SJSA1 (cell line): Measurements from ENCODE around the gene WNT10A. TPM values are rescaled to one million over a fixed set of nuclear protein-coding genes. Genes with fewer than 3 reads are reported as not detected.
A peak's percentile ranks its signal among the peaks of the same experiment; 100 is the strongest.

Experiments
- DNase-seq, 2 experiments: peaks; one replicate each; pipeline ENCODE4 v3.0.0-alpha.2; 2015 to 2020; ENCODE audit warnings: low spot score in 2 of 2, low read depth in 1 of 2
- H3K27ac ChIP-seq: fragments of 250-450 bp; sonication (Bioruptor Pico); 2 replicates; pipeline ENCODE4 v1.5.1; 2020; ENCODE audit warnings: mild to moderate bottlenecking, moderate library complexity
- H3K27me3 ChIP-seq: fragments of 250-450 bp; sonication (Bioruptor Pico); replicated peaks from 2 replicates; pipeline ENCODE4 v1.5.1; 2020; ENCODE audit warnings: mild to moderate bottlenecking, moderate library complexity
- H3K36me3 ChIP-seq: fragments of 250-450 bp; sonication (Bioruptor Pico); 2 replicates; pipeline ENCODE4 v1.5.1; 2020; ENCODE audit warnings: mild to moderate bottlenecking
- H3K4me1 ChIP-seq: fragments of 250-450 bp; sonication (Bioruptor Pico); replicated peaks from 2 replicates; pipeline ENCODE4 v1.6.1; 2021; ENCODE audit warnings: mild to moderate bottlenecking
- H3K4me3 ChIP-seq: fragments of 250-450 bp; sonication (Bioruptor Pico); 2 replicates; pipeline ENCODE4 v1.5.1; 2020; ENCODE audit warnings: mild to moderate bottlenecking
- H3K9me3 ChIP-seq: fragments of 250-450 bp; sonication (Bioruptor Pico); replicated peaks from 2 replicates; pipeline ENCODE4 v1.5.1; 2020; ENCODE audit warnings: mild to moderate bottlenecking
- total RNA-seq: library from RNA; depleted of rRNA; stranded (reverse); fragments of >200 nt; shearing (Covaris generic); gene quantifications from 2 replicates; pipeline ENCODE4 v1.2.3, GENCODE V29; 2014

The WNT10A gene
- total RNA-seq, 1 experiment from 2014 or later, result not detected

- Histone ChIP-seq H3K27me3 (peaks cover 37% of the 10 kb centered on the region), H3K9me3 (no peaks in the 10 kb centered on the region), H3K27ac (no peak overlapping the region), H3K36me3 (no peaks in the 10 kb centered on the region), H3K4me3 (no peak overlapping the region), H3K4me1 (no peaks in the 10 kb centered on the region)
- peak in 1 of 2 experiments; percentile 26 for DNase-seq
Observed at GRCh38 chr2:218852911-218853667, 27.6 kb upstream of the WNT10A start.

- Histone ChIP-seq H3K36me3 (no peaks in the 10 kb centered on the region), H3K9me3 (no peaks in the 10 kb centered on the region), H3K27ac (no peak overlapping the region), H3K27me3 (peaks cover 44% of the 10 kb centered on the region), H3K4me3 (no peak overlapping the region), H3K4me1 (no peaks in the 10 kb centered on the region)
- no peak for DNase-seq
Observed at GRCh38 chr2:218853766-218854165, 26.9 kb upstream of the WNT10A start.

- Histone ChIP-seq H3K9me3 (no peaks in the 10 kb centered on the region), H3K27me3 (peaks cover 52% of the 10 kb centered on the region), H3K36me3 (no peaks in the 10 kb centered on the region), H3K4me3 (no peak overlapping the region), H3K4me1 (peaks cover 2% of the 10 kb centered on the region), H3K27ac (no peak overlapping the region)
- no peak for DNase-seq
Observed at GRCh38 chr2:218854860-218855259, 25.8 kb upstream of the WNT10A start.

GRCh38 chr2:218855305-218856166 lies 25.1 kb upstream of the WNT10A start:
- Histone ChIP-seq H3K4me1 (peaks cover 9% of the 10 kb centered on the region), H3K36me3 (no peaks in the 10 kb centered on the region), H3K4me3 (no peak overlapping the region), H3K9me3 (no peaks in the 10 kb centered on the region), H3K27ac (no peak overlapping the region), H3K27me3 (peaks cover 59% of the 10 kb centered on the region)
- no peak for DNase-seq

- Histone ChIP-seq H3K36me3 (no peaks in the 10 kb centered on the region), H3K27ac (no peak overlapping the region), H3K4me3 (no peak overlapping the region), H3K9me3 (no peaks in the 10 kb centered on the region), H3K27me3 (peaks cover 66% of the 10 kb centered on the region), H3K4me1 (peaks cover 13% of the 10 kb centered on the region)
- DNase-seq, result no peak
Observed at GRCh38 chr2:218856167-218856895, 24.3 kb upstream of the WNT10A start.

GRCh38 chr2:218856896-218857243 lies 23.8 kb upstream of the WNT10A start:
- Histone ChIP-seq H3K9me3 (no peaks in the 10 kb centered on the region), H3K36me3 (no peaks in the 10 kb centered on the region), H3K4me1 (peaks cover 13% of the 10 kb centered on the region), H3K27ac (no peak overlapping the region), H3K27me3 (peaks cover 71% of the 10 kb centered on the region), H3K4me3 (no peak overlapping the region)
- DNase-seq, result no peak

GRCh38 chr2:218857371-218858137 lies 23.1 kb upstream of the WNT10A start:
- H3K27ac ChIP-seq, result no peak overlapping the region
- H3K4me1 ChIP-seq, result peaks cover 13% of the 10 kb centered on the region
- no peaks in the 10 kb centered on the region for H3K36me3 ChIP-seq
- no peak overlapping the region for H3K4me3 ChIP-seq
- no peaks in the 10 kb centered on the region for H3K9me3 ChIP-seq
- peaks cover 74% of the 10 kb centered on the region for H3K27me3 ChIP-seq
- no peak for DNase-seq

GRCh38 chr2:218858138-218858445 lies 22.6 kb upstream of the WNT10A start:
- no peak for DNase-seq
- H3K4me1 ChIP-seq, result peaks cover 13% of the 10 kb centered on the region
- peaks cover 71% of the 10 kb centered on the region for H3K27me3 ChIP-seq
- no peak overlapping the region for H3K27ac ChIP-seq
- no peaks in the 10 kb centered on the region for H3K9me3 ChIP-seq
- no peaks in the 10 kb centered on the region for H3K36me3 ChIP-seq
- H3K4me3 ChIP-seq, result no peak overlapping the region

GRCh38 chr2:218858671-218859555 lies 21.7 kb upstream of the WNT10A start:
- no peak for DNase-seq
- H3K4me3 ChIP-seq, result no peak overlapping the region
- peaks cover 70% of the 10 kb centered on the region for H3K27me3 ChIP-seq
- H3K27ac ChIP-seq, result no peak overlapping the region
- H3K36me3 ChIP-seq, result no peaks in the 10 kb centered on the region
- peaks cover 13% of the 10 kb centered on the region for H3K4me1 ChIP-seq
- no peaks in the 10 kb centered on the region for H3K9me3 ChIP-seq

- Histone ChIP-seq H3K27ac (no peak within 1 kb of the TSS), H3K4me1 (peaks cover 13% of the 10 kb centered on the region), H3K9me3 (no peaks in the 10 kb centered on the region), H3K27me3 (peaks cover 70% of the 10 kb centered on the region), H3K36me3 (no peaks in the 10 kb centered on the region), H3K4me3 (0 out of 2 replicates have a peak within 1 kb of the TSS, but pooled peaks have one; percentile 8)
- no peak for DNase-seq
Observed at GRCh38 chr2:218859556-218859987, 21.1 kb upstream of the WNT10A start, which contains the start of gene WNT6. Gene WNT6 (plus strand): TSS chr2:218859805. CDS start chr2:218860038, 233 bp downstream.

GRCh38 chr2:218859988-218860831 lies 20.4 kb upstream of the WNT10A start:
- Histone ChIP-seq H3K9me3 (no peaks in the 10 kb centered on the region), H3K27me3 (peaks cover 73% of the 10 kb centered on the region), H3K36me3 (no peaks in the 10 kb centered on the region), H3K27ac (no peak overlapping the region), H3K4me3 (0 out of 2 replicates have a peak overlapping the region, but pooled peaks have one; percentile 8), H3K4me1 (peaks cover 13% of the 10 kb centered on the region)
- no peak for DNase-seq

GRCh38 chr2:218860950-218861381 lies 19.7 kb upstream of the WNT10A start:
- no peaks in the 10 kb centered on the region for H3K36me3 ChIP-seq
- H3K4me3 ChIP-seq, result no peak overlapping the region
- DNase-seq, result peak; percentile 47 to 60
- peaks cover 66% of the 10 kb centered on the region for H3K27me3 ChIP-seq
- no peak overlapping the region for H3K27ac ChIP-seq
- H3K4me1 ChIP-seq, result peaks cover 13% of the 10 kb centered on the region
- no peaks in the 10 kb centered on the region for H3K9me3 ChIP-seq
